Measurements from ENCODE around the gene NTRK2. TPM values are rescaled to one million over a fixed set of nuclear protein-coding genes. Genes with fewer than 3 reads are reported as not detected.

The NTRK2 gene
- total and polyA plus RNA-seq, 10 of the 15 experiments (the other 5 are each of a cell fraction or from before 2014, with no cell fraction given): 0.42 to 4.6 (median 0.65) TPM

DNA sequence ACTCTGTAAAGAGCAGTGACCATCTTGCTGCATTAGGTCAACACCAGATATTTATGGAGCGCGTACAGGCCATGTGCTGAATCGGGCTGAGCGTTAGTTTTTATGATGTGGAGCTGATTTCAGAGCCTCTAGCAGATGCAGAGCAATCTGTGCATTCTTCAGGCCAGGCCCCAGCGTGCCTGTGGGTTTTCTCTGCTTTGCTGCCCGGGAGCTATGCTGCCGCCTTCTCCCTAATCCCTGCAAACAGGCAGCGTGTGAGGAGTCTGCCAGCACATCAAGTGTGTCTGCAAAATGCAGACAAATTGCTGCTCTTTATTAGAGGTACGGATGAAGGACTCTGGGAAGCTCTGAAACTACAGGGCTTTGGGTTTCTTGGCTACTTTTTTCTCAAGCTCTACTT lies 170.0 kb downstream of the NTRK2 start:
- H2AFZ ChIP-seq (ENCODE audit: control insufficient read depth, low read depth, low read length): no peak overlapping the region
- RAD21 ChIA-PET (ENCODE audit: unreplicated experiment): interaction anchor here (0.6 kb wide), 1 partner anchor 142 kb away, joined by 4 read pairs; no protein-coding TSS in a partner anchor
- H3K9me3 ChIP-seq (replicated peaks; ENCODE audit: control insufficient read depth, insufficient read depth, low read length): no peaks in the 10 kb centered on the region
- no peak for FAIRE-seq
- no peaks in the 10 kb centered on the region for H3K79me2 ChIP-seq (ENCODE audit: control insufficient read depth, insufficient read depth, low read length)
- peaks cover 6% of the 10 kb centered on the region; the same call in 1 of the 2 replicates for H3K4me1 ChIP-seq (ENCODE audit: control insufficient read depth, insufficient read depth, low read length)
- DNase-seq (ENCODE audit: low read depth, low spot score): no peak
- TF ChIP-seq ZSCAN29 (IDR thresholded peaks at IDR 0.05) (no peak), FOS (IDR thresholded peaks at IDR 0.05; ENCODE audit: borderline replicate concordance, extremely low read depth, insufficient read length) (no peak), NR2F1 (conservative IDR thresholded peaks at IDR 0.05) (no peak), JUNB (IDR thresholded peaks at IDR 0.05) (no peak), KLF5 (IDR thresholded peaks at IDR 0.05; ENCODE audit: partially characterized antibody) (no peak), SIX5 (IDR thresholded peaks at IDR 0.05; ENCODE audit: low read depth, low read length, severe bottlenecking) (no peak)
- POLR2A ChIA-PET: no interaction called here
- no TSS peak for BruUV-seq (replicated peaks)
- no peak overlapping the region for H3K4me2 ChIP-seq (ENCODE audit: control insufficient read depth, insufficient read depth)
- H3K4me3 ChIP-seq: no peak overlapping the region
- H3K36me3 ChIP-seq (ENCODE audit: control insufficient read depth in 2 of 2, insufficient read depth in 2 of 2, low read length in 1 of 2): no peaks in the 10 kb centered on the region
- SMC1A ChIA-PET (ENCODE audit: uncharacterized antibody, unreplicated experiment): interaction anchor here (0.6 kb wide), 1 partner anchor 15 kb away, joined by 3 read pairs; no protein-coding TSS in a partner anchor
- no peak for ATAC-seq
- in situ Hi-C loops (cut with MboI): no loop called here
- H3K27me3 ChIP-seq (replicated peaks in 1 of 2; ENCODE audit: control insufficient read depth in 2 of 2, insufficient read depth in 2 of 2, low read length in 1 of 2): peaks cover 0 to 3% of the 10 kb centered on the region in 2 experiments; a peak in 1 of 4 replicates
- intact Hi-C loops (cut with micrococcal nuclease; ENCODE audit: unreplicated experiment): no loop called here
- H4K20me1 ChIP-seq (ENCODE audit: control insufficient read depth, insufficient read depth): no peaks in the 10 kb centered on the region
- no peak overlapping the region for H3K27ac ChIP-seq (ENCODE audit: control insufficient read depth, insufficient read depth)
- no peak overlapping the region for H3K9ac ChIP-seq (ENCODE audit: control insufficient read depth, insufficient read depth, low read length)
- CTCF ChIA-PET: interaction anchor here (1.2 to 1.5 kb wide), 3 partner anchors 13 to 142 kb away, joined by 3 to 5 read pairs (median 4); no protein-coding TSS in a partner anchor
- 30% methylated on average over 9 of the region's 9 CpGs for WGBS (ENCODE audit: insufficient coverage, insufficient replicate concordance, low lambda C conversion rate, missing lambda C conversion rate)

DNA sequence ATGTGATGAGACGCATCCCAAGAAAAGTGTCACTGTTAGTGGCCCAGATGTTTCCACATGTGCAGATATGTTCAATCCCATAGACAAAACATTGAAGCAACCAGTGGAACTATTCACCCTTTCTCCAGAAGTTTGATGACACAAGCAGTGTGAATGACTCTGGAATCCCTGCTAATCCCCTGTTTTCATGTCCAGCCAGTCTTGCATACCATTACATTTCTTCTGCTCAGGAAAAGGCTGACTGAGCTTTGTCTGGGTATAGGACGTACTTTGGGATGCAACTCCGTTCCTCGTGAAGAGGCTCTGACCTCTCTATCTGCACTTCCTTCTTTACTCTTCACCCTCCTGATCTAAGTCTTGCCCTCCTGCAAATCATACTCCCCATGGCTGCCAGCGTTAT lies 172.4 kb downstream of the NTRK2 start:
- WGBS (ENCODE audit: insufficient coverage, insufficient replicate concordance, low lambda C conversion rate, missing lambda C conversion rate): 60% methylated on average over 5 of the region's 5 CpGs
- RAD21 ChIA-PET (ENCODE audit: unreplicated experiment): no interaction called here
- Histone ChIP-seq H3K79me2 (ENCODE audit: control insufficient read depth, insufficient read depth, low read length) (no peaks in the 10 kb centered on the region), H3K9ac (ENCODE audit: control insufficient read depth, insufficient read depth, low read length) (no peak overlapping the region), H3K36me3 (ENCODE audit: control insufficient read depth in 2 of 2, insufficient read depth in 2 of 2, low read length in 1 of 2) (no peaks in the 10 kb centered on the region), H2AFZ (ENCODE audit: control insufficient read depth, low read depth, low read length) (no peak overlapping the region), H3K27ac (ENCODE audit: control insufficient read depth, insufficient read depth) (no peak overlapping the region), H3K27me3 (replicated peaks in 1 of 2; ENCODE audit: control insufficient read depth in 2 of 2, insufficient read depth in 2 of 2, low read length in 1 of 2) (peaks cover 0 to 3% of the 10 kb centered on the region in 2 experiments; a peak in 1 of 4 replicates), H4K20me1 (ENCODE audit: control insufficient read depth, insufficient read depth) (no peaks in the 10 kb centered on the region), H3K4me2 (ENCODE audit: control insufficient read depth, insufficient read depth) (no peak overlapping the region), H3K4me1 (ENCODE audit: control insufficient read depth, insufficient read depth, low read length) (peaks cover 6% of the 10 kb centered on the region; the same call in 1 of the 2 replicates), H3K9me3 (replicated peaks; ENCODE audit: control insufficient read depth, insufficient read depth, low read length) (no peaks in the 10 kb centered on the region), H3K4me3 (no peak overlapping the region)
- no TSS peak for BruUV-seq (replicated peaks)
- intact Hi-C loops (cut with micrococcal nuclease; ENCODE audit: unreplicated experiment): no loop called here
- DNase-seq (ENCODE audit: low read depth, low spot score) (no peak), FAIRE-seq (no peak), ATAC-seq (no peak)
- in situ Hi-C loops (cut with MboI): no loop called here
- CTCF ChIA-PET: no interaction called here
- POLR2A ChIA-PET: no interaction called here
- no peak for TF ChIP-seq EGR1 (IDR thresholded peaks at IDR 0.05; ENCODE audit: borderline replicate concordance in 1 of 2, low read depth in 2 of 2, low read length in 2 of 2)
- no peak for TF ChIP-seq NR2C2 (IDR thresholded peaks at IDR 0.05; ENCODE audit: borderline replicate concordance, control insufficient read depth, insufficient read length, low read depth)
- no peak for TF ChIP-seq CHD2 (IDR thresholded peaks at IDR 0.05; ENCODE audit: borderline replicate concordance, low read depth, low read length)
- TF ChIP-seq RELA (IDR thresholded peaks at IDR 0.05; ENCODE audit: borderline replicate concordance, partially characterized antibody): no peak
- TF ChIP-seq NR2C1 (IDR thresholded peaks at IDR 0.05): no peak
- SMC1A ChIA-PET (ENCODE audit: uncharacterized antibody, unreplicated experiment): interaction anchor here (1.2 to 2.0 kb wide), 4 partner anchors 14 to 60 kb away, joined by 3 to 5 read pairs (median 4); no protein-coding TSS in a partner anchor
